Measurements from ENCODE around the gene DEF6. TPM values are rescaled to one million over a fixed set of nuclear protein-coding genes. Genes with fewer than 3 reads are reported as not detected.

Gene DEF6
- total RNA-seq, 2 donors from 2014 or later = 8.1 to 12.5 TPM

DNA sequence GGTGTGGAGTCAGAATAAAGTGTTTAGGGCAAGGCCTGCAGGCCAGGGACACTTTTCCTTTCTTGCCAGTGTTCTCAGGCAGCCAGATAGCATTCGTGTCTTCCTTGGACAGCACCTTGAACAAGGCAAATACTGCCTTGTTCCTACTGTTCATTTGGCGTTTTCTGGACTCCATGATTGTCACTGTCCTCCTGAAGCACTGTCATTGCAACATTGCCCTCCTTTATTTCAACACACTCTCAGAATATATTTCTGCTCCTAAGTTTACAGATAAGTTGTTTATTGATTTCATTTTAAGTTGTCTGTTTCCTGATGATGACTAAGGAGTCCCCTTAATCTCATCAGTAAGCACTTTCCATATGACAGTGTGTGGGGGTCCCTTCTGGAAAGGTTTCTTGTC, 15.1 kb upstream of the DEF6 start:
- no peak overlapping the region for H3K9ac ChIP-seq (ENCODE audit: low read depth in 2 of 2, low read length in 2 of 2)
- TF ChIP-seq, protein P1, sequence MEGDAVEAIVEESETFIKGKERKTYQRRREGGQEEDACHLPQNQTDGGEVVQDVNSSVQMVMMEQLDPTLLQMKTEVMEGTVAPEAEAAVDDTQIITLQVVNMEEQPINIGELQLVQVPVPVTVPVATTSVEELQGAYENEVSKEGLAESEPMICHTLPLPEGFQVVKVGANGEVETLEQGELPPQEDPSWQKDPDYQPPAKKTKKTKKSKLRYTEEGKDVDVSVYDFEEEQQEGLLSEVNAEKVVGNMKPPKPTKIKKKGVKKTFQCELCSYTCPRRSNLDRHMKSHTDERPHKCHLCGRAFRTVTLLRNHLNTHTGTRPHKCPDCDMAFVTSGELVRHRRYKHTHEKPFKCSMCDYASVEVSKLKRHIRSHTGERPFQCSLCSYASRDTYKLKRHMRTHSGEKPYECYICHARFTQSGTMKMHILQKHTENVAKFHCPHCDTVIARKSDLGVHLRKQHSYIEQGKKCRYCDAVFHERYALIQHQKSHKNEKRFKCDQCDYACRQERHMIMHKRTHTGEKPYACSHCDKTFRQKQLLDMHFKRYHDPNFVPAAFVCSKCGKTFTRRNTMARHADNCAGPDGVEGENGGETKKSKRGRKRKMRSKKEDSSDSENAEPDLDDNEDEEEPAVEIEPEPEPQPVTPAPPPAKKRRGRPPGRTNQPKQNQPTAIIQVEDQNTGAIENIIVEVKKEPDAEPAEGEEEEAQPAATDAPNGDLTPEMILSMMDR (IDR thresholded peaks at IDR 0.05) = no peak
- H3K4me1 ChIP-seq = no peaks in the 10 kb centered on the region
- no peaks in the 10 kb centered on the region for H3K9me3 ChIP-seq
- peaks cover 4% of the 10 kb centered on the region for H3K36me3 ChIP-seq
- no peak overlapping the region for H3K27ac ChIP-seq
- DNase-seq = no peak
- intact Hi-C loops (cut with DNase I) = no loop called here
- no peak overlapping the region for H3K4me3 ChIP-seq
- H3K27me3 ChIP-seq = no peaks in the 10 kb centered on the region

DNA sequence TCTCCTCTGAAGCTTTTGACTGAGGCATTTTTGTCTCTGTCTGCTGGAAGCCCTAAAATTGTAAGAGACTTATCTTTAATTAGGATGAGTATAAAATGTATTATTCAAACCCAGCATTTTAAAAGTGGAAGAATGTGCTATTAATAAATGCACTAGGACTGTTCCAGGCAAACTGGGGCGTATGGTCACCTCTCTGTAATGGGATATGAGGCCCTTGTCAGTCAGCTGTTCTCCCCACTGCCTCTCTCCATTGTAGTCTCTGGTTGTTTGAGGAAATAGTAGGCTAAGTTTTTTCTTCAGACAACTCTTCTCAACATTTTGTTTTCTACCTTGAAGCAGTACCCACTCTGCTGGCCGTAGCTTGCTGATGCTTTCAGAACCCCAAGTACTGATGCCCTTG, 14.3 kb upstream of the DEF6 start:
- intact Hi-C loops (cut with DNase I) = no loop called here
- TF ChIP-seq, protein P1 (IDR thresholded peaks at IDR 0.05) = no peak

DNA sequence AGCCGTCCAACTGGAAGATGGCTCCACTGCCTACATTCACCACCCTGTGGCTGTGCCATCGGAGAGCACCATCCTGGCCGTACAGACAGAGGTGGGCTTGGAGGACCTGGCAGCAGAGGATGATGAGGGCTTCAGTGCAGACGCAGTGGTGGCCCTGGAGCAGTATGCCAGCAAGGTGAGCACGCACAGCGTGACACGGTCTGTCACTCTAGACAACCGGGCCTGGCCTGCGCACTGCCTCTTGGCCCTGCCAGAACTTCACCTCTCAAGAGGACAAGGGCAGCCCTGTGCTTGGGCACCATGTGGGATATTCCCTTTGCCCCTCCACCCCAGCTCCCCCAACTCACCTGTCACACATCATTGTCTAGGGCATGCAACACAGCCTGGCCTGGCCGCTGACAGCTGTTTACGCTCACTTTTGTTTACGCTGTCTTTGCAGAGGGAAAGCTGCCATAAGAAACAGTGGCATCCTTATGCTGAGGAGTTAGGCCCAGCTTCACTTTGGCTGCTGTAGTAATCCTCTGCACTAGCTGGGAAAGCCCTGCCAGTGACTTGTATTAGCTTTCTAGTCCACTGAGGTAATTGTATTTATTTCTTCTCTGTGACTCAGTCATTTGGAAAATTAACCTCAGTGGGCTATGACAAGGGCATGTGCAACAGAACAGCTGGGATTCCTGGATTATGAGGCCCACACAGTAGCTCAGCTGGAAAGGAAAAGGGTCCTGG, 9.8 kb upstream of the DEF6 start:
- Histone ChIP-seq H3K27ac (no peak overlapping the region), H3K4me1 (no peaks in the 10 kb centered on the region), H3K27me3 (no peaks in the 10 kb centered on the region), H3K9me3 (no peaks in the 10 kb centered on the region), H3K4me3 (no peak overlapping the region), H3K36me3 (peaks cover 5% of the 10 kb centered on the region), H3K9ac (ENCODE audit: low read depth in 2 of 2, low read length in 2 of 2) (no peak overlapping the region)
- DNase-seq = no peak
- intact Hi-C loops (cut with DNase I) = no loop called here
- TF ChIP-seq, protein P1 (IDR thresholded peaks at IDR 0.05) = no peak

More for the DNA sequence above, 14.3 kb upstream of the DEF6 start:
- DNase-seq = no peak
- H3K4me1 ChIP-seq = no peaks in the 10 kb centered on the region
- H3K36me3 ChIP-seq = peaks cover 9% of the 10 kb centered on the region
- H3K9me3 ChIP-seq = no peaks in the 10 kb centered on the region
- H3K4me3 ChIP-seq = no peak overlapping the region
- H3K9ac ChIP-seq (ENCODE audit: low read depth in 2 of 2, low read length in 2 of 2) = no peak overlapping the region
- no peak overlapping the region for H3K27ac ChIP-seq
- no peaks in the 10 kb centered on the region for H3K27me3 ChIP-seq

DNA sequence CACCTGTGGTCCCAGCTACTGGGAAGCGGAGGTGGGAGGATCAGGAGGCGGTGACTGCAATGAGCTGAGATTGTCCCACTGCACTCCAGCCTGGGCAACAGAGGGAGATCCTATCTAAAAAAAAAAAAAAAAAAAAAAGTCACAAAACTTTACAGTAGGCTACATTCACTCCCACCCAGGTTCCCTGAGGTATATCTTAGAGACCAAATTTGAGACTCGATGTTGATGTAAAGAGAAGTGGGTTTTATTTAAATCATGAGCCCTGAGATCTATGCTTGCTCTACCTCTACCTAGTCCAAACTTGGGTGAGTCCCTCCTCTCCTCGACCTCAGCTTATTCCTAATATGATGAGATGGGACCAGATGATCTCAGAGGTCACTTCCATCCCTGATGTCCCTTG, 8.8 kb upstream of the DEF6 start:
- intact Hi-C loops (cut with DNase I) = no loop called here
- Histone ChIP-seq H3K27me3 (no peaks in the 10 kb centered on the region), H3K4me3 (no peak overlapping the region), H3K36me3 (peaks cover 5% of the 10 kb centered on the region), H3K4me1 (no peaks in the 10 kb centered on the region), H3K27ac (no peak overlapping the region), H3K9me3 (no peaks in the 10 kb centered on the region), H3K9ac (ENCODE audit: low read depth in 2 of 2, low read length in 2 of 2) (no peak overlapping the region)
- DNase-seq = no peak
- TF ChIP-seq, protein P1 (IDR thresholded peaks at IDR 0.05) = no peak

DNA sequence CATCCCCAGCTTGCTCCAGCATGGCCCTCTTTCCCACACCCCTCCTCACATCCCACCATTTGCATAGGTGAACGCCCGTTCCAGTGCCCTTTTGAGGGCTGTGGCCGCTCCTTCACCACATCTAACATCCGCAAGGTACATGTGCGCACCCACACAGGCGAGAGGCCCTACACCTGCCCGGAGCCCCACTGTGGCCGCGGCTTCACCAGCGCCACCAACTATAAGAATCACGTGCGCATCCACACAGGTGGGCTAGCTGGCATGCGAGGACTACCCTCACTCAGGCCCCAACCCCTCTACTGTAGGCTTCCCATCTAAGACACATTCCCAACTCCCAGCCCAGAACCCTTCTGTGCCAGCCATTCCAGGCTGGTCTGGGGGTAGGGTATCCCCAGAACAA, 6.1 kb upstream of the DEF6 start:
- Histone ChIP-seq H3K4me1 (no peaks in the 10 kb centered on the region), H3K27ac (no peak overlapping the region), H3K9me3 (no peaks in the 10 kb centered on the region), H3K27me3 (no peaks in the 10 kb centered on the region), H3K36me3 (peaks cover 5% of the 10 kb centered on the region), H3K4me3 (no peak overlapping the region), H3K9ac (ENCODE audit: low read depth in 2 of 2, low read length in 2 of 2) (no peak overlapping the region)
- no peak for DNase-seq
- intact Hi-C loops (cut with DNase I) = no loop called here
- TF ChIP-seq, protein P1 (IDR thresholded peaks at IDR 0.05) = no peak
